Hepatocyte (in vitro differentiated cells): ENCODE results near the gene MCM5. TPM values are rescaled to one million over a fixed set of nuclear protein-coding genes. Genes with fewer than 3 reads are reported as not detected.
A peak's percentile ranks its signal among the peaks of the same experiment; 100 is the strongest.
"Not testable (repeated sequence)": the region's sequence is repeated elsewhere in the genome, so short reads cannot be mapped to it uniquely, and the experiment has no call there.

ENCODE experiments used
- DNase-seq: peaks from one replicate; pipeline ENCODE4 v3.0.0-alpha.2; 2016; ENCODE audit warnings: low spot score
- H2AFZ ChIP-seq: fragments of 200-600 bp; sonication (generic); 2 replicates; pipeline ENCODE4 v1.6.0; 2016; ENCODE audit warnings: antibody characterized with exemption, mild to moderate bottlenecking
- H3K27ac ChIP-seq: fragments of 200-600 bp; sonication (generic); 2 replicates; pipeline ENCODE4 v1.5.1; 2016; ENCODE audit warnings: mild to moderate bottlenecking
- H3K27me3 ChIP-seq: fragments of 200-600 bp; sonication (generic); 2 replicates; pipeline ENCODE4 v1.6.1; 2016
- H3K36me3 ChIP-seq: fragments of 200-600 bp; sonication (generic); replicated peaks from 2 replicates; pipeline ENCODE4 v1.5.1; 2016; ENCODE audit warnings: low read depth; ENCODE audit not compliant: insufficient read depth
- H3K4me1 ChIP-seq: fragments of 200-600 bp; sonication (generic); 2 replicates; pipeline ENCODE4 v1.5.1; 2016; ENCODE audit warnings: mild to moderate bottlenecking, moderate library complexity; ENCODE audit not compliant: insufficient read depth
- H3K4me2 ChIP-seq: fragments of 200-600 bp; sonication (generic); 2 replicates; pipeline ENCODE4 v1.6.0; 2016
- H3K4me3 ChIP-seq: fragments of 200-600 bp; sonication (generic); 2 replicates; pipeline ENCODE4 v1.5.1; 2016; ENCODE audit warnings: mild to moderate bottlenecking
- H3K79me2 ChIP-seq: fragments of 200-600 bp; sonication (generic); 2 replicates; pipeline ENCODE4 v1.6.0; 2017; ENCODE audit warnings: mild to moderate bottlenecking
- H3K9me2 ChIP-seq: fragments of 200-600 bp; sonication (generic); replicated peaks from 2 replicates; pipeline ENCODE4 v1.6.0; 2017; ENCODE audit warnings: mild to moderate bottlenecking; ENCODE audit not compliant: insufficient read depth
- H3K9me3 ChIP-seq: fragments of 200-600 bp; sonication (generic); 2 replicates; pipeline ENCODE4 v1.5.1; 2016; ENCODE audit warnings: low read depth, mild to moderate bottlenecking
- H4K20me1 ChIP-seq: fragments of 200-600 bp; sonication (generic); 2 replicates; pipeline ENCODE4 v1.6.0; 2016; ENCODE audit warnings: mild to moderate bottlenecking; ENCODE audit not compliant: insufficient read depth, poor library complexity, severe bottlenecking
- EZH2 ChIP-seq: fragments of 200-600 bp; sonication (generic); IDR thresholded peaks from 2 replicates; pipeline ENCODE4 v1.6.1; 2016; ENCODE audit warnings: antibody characterized with exemption, mild to moderate bottlenecking, borderline replicate concordance
- EZH2phosphoT487 ChIP-seq: fragments of 200-600 bp; sonication (generic); IDR thresholded peaks from one replicate; pipeline ENCODE4 v1.6.1; 2018; ENCODE audit warnings: antibody characterized with exemption, mild to moderate bottlenecking, low read depth, moderate library complexity; ENCODE audit not compliant: unreplicated experiment, severe bottlenecking
- WGBS: methylation state at CpG from one replicate; pipeline ENCODE4 v1.1.6; 2016; ENCODE audit warnings: low lambda C conversion rate; ENCODE audit errors: missing lambda C conversion rate; 5-methylcytosine and 5-hydroxymethylcytosine counted together
- polyA plus RNA-seq: library from polyadenylated mRNA; unstranded; fragments of >200 nt; fragmentation: Nextera tagmentation; extraction: Ambion mirVana; gene quantifications from 2 replicates; pipeline ENCODE4 v1.2.1, GENCODE V29; 2016
- total RNA-seq: library from RNA; depleted of rRNA; stranded (reverse); fragments of >200 nt; gene quantifications from 2 replicates; pipeline ENCODE4 v1.2.3, GENCODE V29; 2014
- TF ChIP-seq, protein P1 (sequence below): fragments of 200-600 bp; sonication (generic); IDR thresholded peaks from 2 replicates; pipeline ENCODE4 v1.5.1; 2016; ENCODE audit warnings: antibody characterized with exemption, mild to moderate bottlenecking; ENCODE audit not compliant: poor library complexity

MCM5 gene
- total and polyA plus RNA-seq, 2 experiments from 2014 or later = 21.7 to 36.1 TPM

DNA sequence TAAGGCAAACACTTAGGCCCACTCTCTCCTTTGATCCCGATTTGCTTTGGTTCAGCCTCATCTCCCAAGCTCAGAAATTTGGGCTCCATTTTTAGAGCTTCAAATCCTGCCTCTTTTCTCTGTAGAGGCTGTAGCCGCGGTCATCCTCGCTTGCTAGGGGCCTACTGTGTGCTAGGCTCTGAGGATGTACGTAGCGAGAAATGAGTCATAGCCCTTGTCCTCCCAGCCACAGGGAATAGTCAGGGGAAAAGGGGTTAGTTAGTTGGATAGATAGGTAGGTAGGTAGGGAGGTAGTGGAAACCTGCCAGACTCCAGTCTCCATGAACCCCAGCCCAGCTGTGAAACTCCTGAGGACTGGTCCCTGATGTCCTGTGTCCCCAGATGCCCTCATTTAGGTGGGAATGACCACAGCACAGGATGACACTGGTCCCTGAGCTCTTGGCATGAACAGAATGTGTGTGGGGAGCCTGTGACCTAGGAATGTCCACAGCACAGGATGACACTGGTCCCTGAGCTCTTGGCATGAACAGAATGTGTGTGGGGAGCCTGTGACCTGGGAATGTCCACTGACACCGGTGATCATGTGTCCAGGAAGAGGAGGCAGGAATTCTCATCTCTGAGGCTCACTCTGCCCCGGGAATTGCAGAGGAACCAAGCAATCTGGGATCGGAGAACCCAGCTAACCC is 40.4 kb upstream of the MCM5 start:
- 92% methylated on average over 9 of the region's 9 CpGs for WGBS
- no peak for DNase-seq
- Histone ChIP-seq H3K4me2 (no peak overlapping the region), H3K4me1 (peaks cover 4% of the 10 kb centered on the region), H3K9me2 (no peaks in the 10 kb centered on the region), H3K36me3 (no peaks in the 10 kb centered on the region), H3K27ac (no peak overlapping the region), H3K27me3 (no peaks in the 10 kb centered on the region), H2AFZ (no peak overlapping the region), H3K79me2 (no peaks in the 10 kb centered on the region), H4K20me1 (no peaks in the 10 kb centered on the region), H3K4me3 (no peak overlapping the region), H3K9me3 (no peaks in the 10 kb centered on the region)
- TF ChIP-seq EZH2phosphoT487 (no peak), EZH2 (no peak)
- TF ChIP-seq, protein P1, sequence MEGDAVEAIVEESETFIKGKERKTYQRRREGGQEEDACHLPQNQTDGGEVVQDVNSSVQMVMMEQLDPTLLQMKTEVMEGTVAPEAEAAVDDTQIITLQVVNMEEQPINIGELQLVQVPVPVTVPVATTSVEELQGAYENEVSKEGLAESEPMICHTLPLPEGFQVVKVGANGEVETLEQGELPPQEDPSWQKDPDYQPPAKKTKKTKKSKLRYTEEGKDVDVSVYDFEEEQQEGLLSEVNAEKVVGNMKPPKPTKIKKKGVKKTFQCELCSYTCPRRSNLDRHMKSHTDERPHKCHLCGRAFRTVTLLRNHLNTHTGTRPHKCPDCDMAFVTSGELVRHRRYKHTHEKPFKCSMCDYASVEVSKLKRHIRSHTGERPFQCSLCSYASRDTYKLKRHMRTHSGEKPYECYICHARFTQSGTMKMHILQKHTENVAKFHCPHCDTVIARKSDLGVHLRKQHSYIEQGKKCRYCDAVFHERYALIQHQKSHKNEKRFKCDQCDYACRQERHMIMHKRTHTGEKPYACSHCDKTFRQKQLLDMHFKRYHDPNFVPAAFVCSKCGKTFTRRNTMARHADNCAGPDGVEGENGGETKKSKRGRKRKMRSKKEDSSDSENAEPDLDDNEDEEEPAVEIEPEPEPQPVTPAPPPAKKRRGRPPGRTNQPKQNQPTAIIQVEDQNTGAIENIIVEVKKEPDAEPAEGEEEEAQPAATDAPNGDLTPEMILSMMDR = no peak

DNA sequence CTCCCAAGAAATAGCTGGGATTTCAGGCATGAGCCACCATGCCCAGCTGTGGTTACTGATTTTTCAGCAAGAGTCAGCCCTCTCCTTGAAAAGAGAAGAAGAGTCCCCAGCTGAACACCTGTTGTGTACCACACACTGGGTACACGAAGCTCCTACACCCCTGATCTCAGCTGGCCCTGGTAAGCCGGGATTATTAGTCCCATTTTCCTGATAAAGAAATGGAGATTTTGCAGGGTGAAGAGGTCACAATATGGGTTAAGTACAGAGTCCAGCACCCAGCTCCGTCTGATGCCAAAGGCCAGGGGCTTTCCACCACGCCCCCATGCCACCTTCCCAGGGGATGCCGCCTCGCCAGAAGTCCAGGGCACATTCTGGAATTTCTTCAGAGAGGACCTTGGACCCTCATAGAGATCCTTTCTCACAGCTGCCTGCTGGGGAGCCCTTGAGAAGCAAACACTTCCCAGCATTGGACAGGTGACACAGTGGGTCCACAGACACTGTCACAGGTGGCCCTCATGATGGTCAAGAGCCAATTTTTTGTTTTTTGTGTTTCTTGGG is 38.9 kb upstream of the MCM5 start:
- no peak for DNase-seq
- H4K20me1 ChIP-seq = no peaks in the 10 kb centered on the region
- 63% methylated on average over 6 of the region's 6 CpGs for WGBS
- no peaks in the 10 kb centered on the region for H3K9me3 ChIP-seq
- no peaks in the 10 kb centered on the region for H3K9me2 ChIP-seq
- no peak overlapping the region for H3K4me3 ChIP-seq
- H3K79me2 ChIP-seq = no peaks in the 10 kb centered on the region
- H3K4me1 ChIP-seq = peaks cover 4% of the 10 kb centered on the region
- H3K36me3 ChIP-seq = no peaks in the 10 kb centered on the region
- no peak overlapping the region for H3K4me2 ChIP-seq
- no peak overlapping the region for H2AFZ ChIP-seq
- TF ChIP-seq EZH2 (no peak), EZH2phosphoT487 (no peak)
- TF ChIP-seq, protein P1 = no peak
- no peaks in the 10 kb centered on the region for H3K27me3 ChIP-seq
- H3K27ac ChIP-seq = no peak overlapping the region

DNA sequence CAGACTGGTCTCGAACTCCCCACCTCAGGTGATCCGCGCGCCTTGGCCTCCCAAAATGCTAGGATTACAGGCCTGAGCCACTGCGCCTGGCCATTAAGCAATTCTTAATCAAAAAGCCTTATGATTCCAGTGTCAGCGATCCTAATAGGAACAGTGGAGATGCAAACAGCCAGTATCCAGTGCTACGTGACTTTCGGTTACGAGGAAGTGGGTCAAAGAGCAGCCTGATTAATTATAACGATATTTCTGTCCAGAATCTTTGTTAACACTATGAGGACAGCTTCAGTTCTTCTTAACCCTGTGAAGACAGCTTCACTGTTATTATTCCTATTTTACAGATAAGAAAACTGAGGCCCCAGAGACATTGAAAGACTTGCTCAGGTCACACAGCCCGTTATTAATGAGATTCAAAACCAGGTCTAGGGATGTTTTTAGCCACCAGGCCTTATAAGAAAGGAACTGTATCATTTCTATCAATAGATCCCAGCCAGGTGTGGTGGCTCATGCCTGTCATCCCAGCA is 36.3 kb upstream of the MCM5 start:
- no peaks in the 10 kb centered on the region for H3K9me3 ChIP-seq
- H3K36me3 ChIP-seq = no peaks in the 10 kb centered on the region
- H2AFZ ChIP-seq = no peak overlapping the region
- DNase-seq = no peak
- TF ChIP-seq EZH2 (no peak), EZH2phosphoT487 (no peak)
- TF ChIP-seq, protein P1 = no peak
- peak overlapping the region; percentile 60 for H3K27ac ChIP-seq
- no peaks in the 10 kb centered on the region for H3K27me3 ChIP-seq
- WGBS = 96% methylated on average over 11 of the region's 11 CpGs
- H3K4me3 ChIP-seq = no peak overlapping the region
- no peaks in the 10 kb centered on the region for H4K20me1 ChIP-seq
- H3K4me2 ChIP-seq = no peak overlapping the region
- no peaks in the 10 kb centered on the region for H3K79me2 ChIP-seq
- no peaks in the 10 kb centered on the region for H3K9me2 ChIP-seq
- H3K4me1 ChIP-seq = no peaks in the 10 kb centered on the region

DNA sequence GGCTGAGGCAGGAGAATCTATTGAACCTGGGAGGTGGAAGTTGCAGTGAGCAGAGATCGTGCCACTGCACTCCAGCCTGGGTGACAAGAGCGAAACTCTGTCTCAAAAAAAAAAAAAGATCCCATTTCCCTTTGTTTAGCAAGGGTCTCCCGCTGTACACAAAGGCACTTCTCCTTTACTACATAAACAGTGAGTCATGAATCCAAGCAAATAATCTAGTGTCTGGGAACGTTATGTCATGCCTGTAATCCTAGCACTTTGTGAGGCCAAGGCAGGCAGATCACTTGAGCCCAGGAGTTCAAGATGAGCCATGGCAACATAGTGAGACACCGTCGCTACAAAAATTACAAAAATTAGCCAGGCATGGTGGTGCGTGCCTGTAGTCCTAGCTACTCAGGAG is 35.7 kb upstream of the MCM5 start:
- H3K4me2 ChIP-seq = not testable (repeated sequence)

More for the DNA sequence above, 35.7 kb upstream of the MCM5 start:
- not testable (repeated sequence) for H3K4me1 ChIP-seq, H3K9me3 ChIP-seq, H4K20me1 ChIP-seq, H2AFZ ChIP-seq, DNase-seq, H3K79me2 ChIP-seq, H3K4me3 ChIP-seq, H3K27me3 ChIP-seq, H3K9me2 ChIP-seq, H3K36me3 ChIP-seq
- 41% methylated on average over 7 of the region's 7 CpGs for WGBS
- H3K27ac ChIP-seq = peak overlapping the region; percentile 60
